ENCODE measurements around the gene SULT1A1.
"Not testable (repeated sequence)": the region's sequence is repeated elsewhere in the genome, so short reads cannot be mapped to it uniquely, and the experiment has no call there.

SULT1A1 gene

GRCh38 chr16:28608867-28609596 is 812 bp downstream of the SULT1A1 start:
- DNase-seq (ENCODE audit: low read depth): not testable (repeated sequence)

GRCh38 chr16:28608496-28608808 is 1.4 kb downstream of the SULT1A1 start:
- not testable (repeated sequence) for DNase-seq (ENCODE audit: low read depth)

- not testable (repeated sequence) for DNase-seq (ENCODE audit: low read depth)
Measured at GRCh38 chr16:28607681-28608495, 2.0 kb downstream of the SULT1A1 start.

- no peak for DNase-seq (ENCODE audit: low read depth)
Measured at GRCh38 chr16:28607116-28607623, 2.7 kb downstream of the SULT1A1 start.

GRCh38 chr16:28606291-28607115 is 3.3 kb downstream of the SULT1A1 start:
- no peak for DNase-seq (ENCODE audit: low read depth)

GRCh38 chr16:28604186-28604565 is 5.7 kb downstream of the SULT1A1 start:
- DNase-seq (ENCODE audit: low read depth): no peak

GRCh38 chr16:28603381-28604185 is 6.3 kb downstream of the SULT1A1 start:
- no peak for DNase-seq (ENCODE audit: low read depth)

GRCh38 chr16:28602529-28602928 is 7.3 kb downstream of the SULT1A1 start:
- no peak for DNase-seq (ENCODE audit: low read depth)

GRCh38 chr16:28602062-28602461 is 7.8 kb downstream of the SULT1A1 start:
- DNase-seq (ENCODE audit: low read depth): not testable (repeated sequence)

- DNase-seq (ENCODE audit: low read depth): not testable (repeated sequence)
Measured at GRCh38 chr16:28601589-28601988, 8.3 kb downstream of the SULT1A1 start.

GRCh38 chr16:28600965-28601364 is 8.9 kb downstream of the SULT1A1 start:
- not testable (repeated sequence) for DNase-seq (ENCODE audit: low read depth)

- DNase-seq (ENCODE audit: low read depth): not testable (repeated sequence)
Measured at GRCh38 chr16:28599377-28600285, 10.2 kb downstream of the SULT1A1 start.

- DNase-seq (ENCODE audit: low read depth): no peak
Measured at GRCh38 chr16:28597692-28598261, 12.1 kb downstream of the SULT1A1 start.

- DNase-seq (ENCODE audit: low read depth): no peak
Measured at GRCh38 chr16:28596840-28597691, 12.8 kb downstream of the SULT1A1 start, which contains the start of gene SULT1A2. SULT1A2 (minus strand) TSS chr16:28597050; CDS start chr16:28595930, 1,120 bp downstream.

- DNase-seq (ENCODE audit: low read depth): no peak
Measured at GRCh38 chr16:28596115-28596630, 13.7 kb downstream of the SULT1A1 start.

GRCh38 chr16:28595451-28595850 is 14.4 kb downstream of the SULT1A1 start:
- DNase-seq (ENCODE audit: low read depth): not testable (repeated sequence)

GRCh38 chr16:28592979-28593553 is 16.8 kb downstream of the SULT1A1 start:
- DNase-seq (ENCODE audit: low read depth): no peak

GRCh38 chr16:28592511-28592910 is 17.3 kb downstream of the SULT1A1 start:
- no peak for DNase-seq (ENCODE audit: low read depth)

Data from stimulated activated CD8-positive, alpha-beta memory T cell treated with anti-CD3 and anti-CD28 coated beads, Interleukin-12 subunit alpha, Interleukin-12 subunit beta, amount 100 ng/mL, for 4 hours (primary cell).